RWPE2 (cell line): ENCODE measurements around the gene SECISBP2L.
A peak's percentile ranks its signal among the peaks of the same experiment; 100 is the strongest.

ENCODE experiments used
- ATAC-seq: fragments of 200-7000 bp; cut with Tn5 transposase; 3 replicates; pipeline ENCODE4 v1.9.1; 2021; ENCODE audit warnings: low read depth
- DNase-seq: peaks from one replicate; pipeline ENCODE4 v3.0.0-alpha.2; 2020; ENCODE audit warnings: low spot score
- H3K27ac ChIP-seq: fragments of 450-650 bp; 2 replicates; pipeline ENCODE4 v1.5.1; 2017; ENCODE audit warnings: mild to moderate bottlenecking; ENCODE audit not compliant: poor library complexity, severe bottlenecking
- H3K27me3 ChIP-seq: fragments of 250-450 bp; sonication (Bioruptor Pico); 2 replicates; pipeline ENCODE4 v1.5.1; 2021; ENCODE audit warnings: mild to moderate bottlenecking, moderate library complexity; ENCODE audit not compliant: insufficient read depth, poor library complexity, severe bottlenecking
- H3K36me3 ChIP-seq: fragments of 250-450 bp; sonication (Bioruptor Pico); 2 replicates; pipeline ENCODE4 v1.5.1; 2020; ENCODE audit warnings: low read depth, mild to moderate bottlenecking, moderate library complexity
- H3K4me1 ChIP-seq: fragments of 250-450 bp; sonication (Bioruptor Pico); 2 replicates; pipeline ENCODE4 v1.5.1; 2021; ENCODE audit warnings: mild to moderate bottlenecking, moderate library complexity; ENCODE audit not compliant: insufficient read depth, poor library complexity, severe bottlenecking
- H3K4me3 ChIP-seq: fragments of 250-450 bp; sonication (Bioruptor Pico); 2 replicates; pipeline ENCODE4 v1.5.1; 2021; ENCODE audit warnings: mild to moderate bottlenecking, moderate library complexity; ENCODE audit not compliant: severe bottlenecking
- H3K9me3 ChIP-seq: fragments of 250-450 bp; sonication (Bioruptor Pico); 2 replicates; pipeline ENCODE4 v1.5.1; 2021; ENCODE audit warnings: mild to moderate bottlenecking, moderate library complexity; ENCODE audit not compliant: severe bottlenecking
- TF ChIP-seq, protein P1 (sequence below): fragments of 450-650 bp; IDR thresholded peaks from one replicate; pipeline ENCODE4 v1.5.1; 2017; ENCODE audit warnings: mild to moderate bottlenecking, moderate library complexity; ENCODE audit not compliant: poor library complexity, severe bottlenecking

SECISBP2L gene, protein sequence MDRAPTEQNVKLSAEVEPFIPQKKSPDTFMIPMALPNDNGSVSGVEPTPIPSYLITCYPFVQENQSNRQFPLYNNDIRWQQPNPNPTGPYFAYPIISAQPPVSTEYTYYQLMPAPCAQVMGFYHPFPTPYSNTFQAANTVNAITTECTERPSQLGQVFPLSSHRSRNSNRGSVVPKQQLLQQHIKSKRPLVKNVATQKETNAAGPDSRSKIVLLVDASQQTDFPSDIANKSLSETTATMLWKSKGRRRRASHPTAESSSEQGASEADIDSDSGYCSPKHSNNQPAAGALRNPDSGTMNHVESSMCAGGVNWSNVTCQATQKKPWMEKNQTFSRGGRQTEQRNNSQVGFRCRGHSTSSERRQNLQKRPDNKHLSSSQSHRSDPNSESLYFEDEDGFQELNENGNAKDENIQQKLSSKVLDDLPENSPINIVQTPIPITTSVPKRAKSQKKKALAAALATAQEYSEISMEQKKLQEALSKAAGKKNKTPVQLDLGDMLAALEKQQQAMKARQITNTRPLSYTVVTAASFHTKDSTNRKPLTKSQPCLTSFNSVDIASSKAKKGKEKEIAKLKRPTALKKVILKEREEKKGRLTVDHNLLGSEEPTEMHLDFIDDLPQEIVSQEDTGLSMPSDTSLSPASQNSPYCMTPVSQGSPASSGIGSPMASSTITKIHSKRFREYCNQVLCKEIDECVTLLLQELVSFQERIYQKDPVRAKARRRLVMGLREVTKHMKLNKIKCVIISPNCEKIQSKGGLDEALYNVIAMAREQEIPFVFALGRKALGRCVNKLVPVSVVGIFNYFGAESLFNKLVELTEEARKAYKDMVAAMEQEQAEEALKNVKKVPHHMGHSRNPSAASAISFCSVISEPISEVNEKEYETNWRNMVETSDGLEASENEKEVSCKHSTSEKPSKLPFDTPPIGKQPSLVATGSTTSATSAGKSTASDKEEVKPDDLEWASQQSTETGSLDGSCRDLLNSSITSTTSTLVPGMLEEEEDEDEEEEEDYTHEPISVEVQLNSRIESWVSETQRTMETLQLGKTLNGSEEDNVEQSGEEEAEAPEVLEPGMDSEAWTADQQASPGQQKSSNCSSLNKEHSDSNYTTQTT

DNA sequence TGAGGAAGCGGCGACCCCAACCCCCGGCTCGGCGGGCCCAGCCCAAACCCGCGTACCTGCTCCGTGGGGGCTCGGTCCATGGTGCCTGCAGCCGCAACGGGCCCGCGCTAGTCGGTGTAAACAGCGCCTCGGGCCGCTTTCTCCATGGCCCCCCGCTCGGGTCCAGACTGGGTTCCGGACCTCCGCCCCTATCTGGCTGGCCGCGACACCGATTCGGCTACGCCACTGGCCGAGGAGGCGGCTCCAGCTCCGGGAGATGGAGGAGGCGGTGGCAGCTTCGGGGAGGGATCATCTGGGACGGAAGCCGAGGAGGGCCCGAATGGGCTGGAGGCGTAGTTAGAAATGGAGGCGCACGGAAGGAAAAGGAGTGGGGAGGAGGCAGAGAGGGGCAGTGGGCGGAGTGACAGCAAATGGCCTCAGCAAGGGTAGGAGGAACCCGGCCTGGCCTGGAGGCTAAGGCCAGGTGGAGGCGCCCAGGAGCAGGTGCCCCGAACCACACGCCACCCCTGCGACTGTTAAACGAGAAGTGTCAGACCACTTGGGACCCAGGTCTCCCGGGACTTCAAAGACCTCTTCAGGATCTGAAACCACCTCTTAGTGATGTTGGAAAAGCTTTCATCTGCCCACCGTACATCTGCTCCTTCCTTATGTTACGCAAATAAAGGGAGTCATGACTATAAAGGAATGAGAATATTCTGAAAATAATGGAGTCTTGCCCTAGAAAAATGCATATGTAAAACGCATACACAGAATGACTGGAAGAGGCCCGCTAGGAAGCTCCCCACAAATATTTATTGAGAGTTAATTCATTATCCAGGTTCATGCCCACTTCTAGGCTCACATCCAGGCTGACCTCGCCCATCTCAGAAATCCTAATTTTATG is at the start of gene SECISBP2L:
TSS of gene SECISBP2L (minus strand) at position 227 of the 883 bp plus-strand sequence. CDS start at position 80, 147 bp downstream.
- TF ChIP-seq, protein P1, sequence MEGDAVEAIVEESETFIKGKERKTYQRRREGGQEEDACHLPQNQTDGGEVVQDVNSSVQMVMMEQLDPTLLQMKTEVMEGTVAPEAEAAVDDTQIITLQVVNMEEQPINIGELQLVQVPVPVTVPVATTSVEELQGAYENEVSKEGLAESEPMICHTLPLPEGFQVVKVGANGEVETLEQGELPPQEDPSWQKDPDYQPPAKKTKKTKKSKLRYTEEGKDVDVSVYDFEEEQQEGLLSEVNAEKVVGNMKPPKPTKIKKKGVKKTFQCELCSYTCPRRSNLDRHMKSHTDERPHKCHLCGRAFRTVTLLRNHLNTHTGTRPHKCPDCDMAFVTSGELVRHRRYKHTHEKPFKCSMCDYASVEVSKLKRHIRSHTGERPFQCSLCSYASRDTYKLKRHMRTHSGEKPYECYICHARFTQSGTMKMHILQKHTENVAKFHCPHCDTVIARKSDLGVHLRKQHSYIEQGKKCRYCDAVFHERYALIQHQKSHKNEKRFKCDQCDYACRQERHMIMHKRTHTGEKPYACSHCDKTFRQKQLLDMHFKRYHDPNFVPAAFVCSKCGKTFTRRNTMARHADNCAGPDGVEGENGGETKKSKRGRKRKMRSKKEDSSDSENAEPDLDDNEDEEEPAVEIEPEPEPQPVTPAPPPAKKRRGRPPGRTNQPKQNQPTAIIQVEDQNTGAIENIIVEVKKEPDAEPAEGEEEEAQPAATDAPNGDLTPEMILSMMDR = peak; percentile 51

DNA sequence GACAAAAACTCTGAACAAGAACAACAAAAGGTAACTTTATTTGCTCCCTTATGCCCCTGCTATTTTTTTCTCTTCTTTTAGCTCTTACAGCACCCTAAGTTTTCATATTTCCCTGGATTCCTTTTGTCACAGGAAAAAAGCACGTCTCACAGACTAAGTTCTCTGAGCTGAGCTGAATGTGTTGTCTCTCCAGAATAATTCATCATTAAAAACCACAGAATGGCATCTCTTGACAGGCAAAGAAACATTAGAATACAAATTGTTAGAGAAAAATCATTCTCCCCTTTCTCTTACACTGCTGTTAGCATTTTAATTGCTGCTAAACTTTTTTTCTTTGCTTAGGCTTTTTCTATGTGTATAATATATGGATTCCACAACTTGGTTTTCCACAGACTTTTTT is 48.7 kb upstream of the SECISBP2L start:
- no peak for DNase-seq
- Histone ChIP-seq H3K4me3 (no peak overlapping the region), H3K9me3 (no peaks in the 10 kb centered on the region), H3K27me3 (no peaks in the 10 kb centered on the region), H3K4me1 (no peaks in the 10 kb centered on the region), H3K36me3 (no peaks in the 10 kb centered on the region), H3K27ac (no peak overlapping the region)
- ATAC-seq = no peak
- TF ChIP-seq, protein P1 = no peak

More for the DNA sequence above, at the start of gene SECISBP2L:
- H3K4me3 ChIP-seq = peak within 1 kb of the TSS; percentile 91
- H3K4me1 ChIP-seq = peaks cover 12% of the 10 kb centered on the region
- DNase-seq (peak; percentile 96), ATAC-seq (peak; percentile 83)
- peaks cover 3% of the 10 kb centered on the region; the same call in 1 of the 2 replicates for H3K36me3 ChIP-seq
- no peaks in the 10 kb centered on the region for H3K9me3 ChIP-seq
- no peaks in the 10 kb centered on the region for H3K27me3 ChIP-seq
- H3K27ac ChIP-seq = peak within 1 kb of the TSS; percentile 23

- Histone ChIP-seq H3K4me1 (no peaks in the 10 kb centered on the region), H3K27me3 (no peaks in the 10 kb centered on the region), H3K36me3 (no peaks in the 10 kb centered on the region), H3K9me3 (no peaks in the 10 kb centered on the region), H3K4me3 (no peak overlapping the region), H3K27ac (no peak overlapping the region)
- no peak for DNase-seq
- TF ChIP-seq, protein P1 = no peak
- 0 out of 3 replicates have a peak, but pooled peaks have one; percentile 10 for ATAC-seq
These were observed 47.2 kb upstream of the SECISBP2L start for GRCh38 chr15:49093252-49094105.

- no peak overlapping the region for H3K4me3 ChIP-seq
- no peak for ATAC-seq
- no peaks in the 10 kb centered on the region for H3K27me3 ChIP-seq
- H3K36me3 ChIP-seq = no peaks in the 10 kb centered on the region
- no peaks in the 10 kb centered on the region for H3K9me3 ChIP-seq
- no peak overlapping the region for H3K27ac ChIP-seq
- no peak for DNase-seq
- H3K4me1 ChIP-seq = no peaks in the 10 kb centered on the region
- TF ChIP-seq, protein P1 = no peak
These were observed 42.8 kb upstream of the SECISBP2L start for GRCh38 chr15:49088996-49089395.
